GM18907 (cell line): ENCODE data around the gene RASA3.
"Not testable (repeated sequence)": the region's sequence is repeated elsewhere in the genome, so short reads cannot be mapped to it uniquely, and the experiment has no call there.

Experiments
- ATAC-seq: cut with Tn5 transposase; IDR thresholded peaks from one replicate; pipeline ENCODE4 v1.9.1; 2021; ENCODE audit warnings: mild to moderate bottlenecking, moderate library complexity; ENCODE audit not compliant: unreplicated experiment

Gene RASA3

DNA sequence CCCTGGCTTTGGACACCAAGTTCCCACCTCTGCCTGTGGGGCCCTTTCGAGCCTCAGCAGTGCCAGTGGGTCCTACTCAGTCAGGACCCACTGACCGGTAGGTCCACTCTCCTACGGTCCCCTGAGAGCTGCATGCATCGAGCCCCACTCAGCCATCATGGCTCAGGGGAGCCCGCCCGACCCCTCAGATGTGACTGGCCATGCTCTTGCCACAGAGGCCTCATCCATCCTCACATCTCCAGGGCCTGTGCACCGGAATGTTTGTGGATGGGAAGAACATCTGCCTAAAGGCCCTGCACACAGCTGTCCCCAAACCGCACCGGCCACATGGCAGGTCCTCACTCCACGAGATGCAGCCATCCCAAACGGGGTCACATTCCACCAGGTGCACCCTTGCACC is 105.9 kb downstream of the RASA3 start:
- no peak for ATAC-seq

DNA sequence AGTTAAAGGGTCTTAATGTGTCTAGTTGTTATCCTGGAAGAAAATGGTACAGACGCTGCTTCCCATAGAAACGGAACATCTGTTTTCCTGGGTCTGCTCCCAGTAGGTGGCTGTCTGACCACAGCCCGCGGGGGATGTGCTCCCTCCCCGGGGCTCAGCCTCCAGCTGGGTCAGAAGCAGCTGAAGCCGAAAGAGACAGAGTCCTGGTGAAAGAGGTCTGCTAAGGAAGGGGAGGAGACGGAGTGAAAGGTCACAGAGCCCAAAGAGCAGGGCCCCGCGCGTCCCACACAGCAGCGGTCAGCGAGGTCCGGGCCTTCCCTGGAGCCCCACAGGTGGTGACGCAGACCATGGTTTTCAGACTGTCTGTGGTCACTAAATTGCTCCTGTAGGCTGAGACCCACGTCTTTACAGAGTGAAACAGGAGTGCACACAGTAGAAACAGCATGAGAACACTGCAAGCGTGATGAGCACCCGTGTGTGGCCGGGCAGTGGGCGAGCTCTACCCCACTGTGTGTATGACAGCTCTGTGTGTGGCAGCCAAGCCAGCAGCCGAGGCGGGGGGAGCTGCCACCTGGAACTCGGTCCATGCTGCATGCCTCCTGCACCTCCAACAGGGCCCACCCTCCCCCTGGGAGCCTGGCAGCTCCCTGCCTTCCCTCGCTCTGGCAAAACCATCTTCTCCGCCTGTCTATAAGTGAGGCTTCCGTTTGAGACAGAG is 106.5 kb downstream of the RASA3 start:
- ATAC-seq: no peak

DNA sequence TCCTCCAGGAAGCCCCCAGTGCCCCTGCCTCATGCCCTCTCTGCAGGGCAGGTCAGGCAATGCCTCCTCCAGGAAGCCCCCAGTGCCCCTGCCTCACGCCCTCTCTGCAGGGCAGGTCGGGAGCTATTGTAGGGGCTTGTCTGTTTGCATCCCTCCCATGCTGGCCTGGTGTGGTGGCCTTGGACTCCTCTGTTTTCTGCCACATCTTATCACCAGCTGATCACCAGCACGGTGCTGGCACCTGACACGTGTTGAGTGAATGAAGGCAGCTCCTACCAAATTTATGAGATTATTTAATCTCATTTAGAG is 107.1 kb downstream of the RASA3 start:
- no peak for ATAC-seq

DNA sequence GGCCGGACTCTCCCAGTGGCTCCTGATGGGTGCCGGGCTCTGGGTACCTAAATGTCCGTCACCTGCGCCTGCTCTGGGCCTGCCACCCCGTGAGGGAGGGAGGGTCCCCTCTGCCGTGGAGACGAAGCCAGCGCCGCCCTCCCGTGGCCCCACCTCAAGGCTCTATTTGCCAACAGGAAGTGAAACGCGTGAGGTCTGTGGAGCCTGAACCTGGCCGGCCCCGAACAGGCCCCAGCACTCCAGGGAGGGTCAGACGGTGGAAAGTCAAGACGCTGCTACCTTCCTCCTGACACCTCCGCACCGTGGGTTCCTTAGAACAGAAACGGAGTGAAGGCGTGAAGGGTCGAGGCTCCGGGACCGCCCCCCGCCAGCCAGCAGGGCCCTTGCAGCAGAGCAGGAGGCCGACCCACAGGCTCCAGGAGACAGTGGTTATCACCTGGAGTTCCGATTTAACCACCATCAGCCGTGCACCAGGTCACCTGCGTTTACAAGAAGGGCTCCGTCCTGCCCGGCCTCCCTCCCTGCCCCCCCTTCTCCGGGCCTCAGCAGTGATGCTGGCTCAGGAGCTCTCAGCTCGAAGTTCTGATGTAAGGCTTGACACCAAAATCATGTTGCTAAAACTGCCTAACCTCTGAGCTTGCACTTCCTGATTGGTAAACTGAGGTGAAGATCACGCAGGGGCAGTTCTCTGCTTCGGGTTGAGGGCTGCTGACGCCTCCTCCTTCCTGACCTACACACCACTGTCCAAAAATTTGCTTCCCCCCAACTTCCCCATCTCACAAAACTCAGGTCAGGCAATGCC is 107.6 kb downstream of the RASA3 start:
- ATAC-seq: peak; percentile 82

DNA sequence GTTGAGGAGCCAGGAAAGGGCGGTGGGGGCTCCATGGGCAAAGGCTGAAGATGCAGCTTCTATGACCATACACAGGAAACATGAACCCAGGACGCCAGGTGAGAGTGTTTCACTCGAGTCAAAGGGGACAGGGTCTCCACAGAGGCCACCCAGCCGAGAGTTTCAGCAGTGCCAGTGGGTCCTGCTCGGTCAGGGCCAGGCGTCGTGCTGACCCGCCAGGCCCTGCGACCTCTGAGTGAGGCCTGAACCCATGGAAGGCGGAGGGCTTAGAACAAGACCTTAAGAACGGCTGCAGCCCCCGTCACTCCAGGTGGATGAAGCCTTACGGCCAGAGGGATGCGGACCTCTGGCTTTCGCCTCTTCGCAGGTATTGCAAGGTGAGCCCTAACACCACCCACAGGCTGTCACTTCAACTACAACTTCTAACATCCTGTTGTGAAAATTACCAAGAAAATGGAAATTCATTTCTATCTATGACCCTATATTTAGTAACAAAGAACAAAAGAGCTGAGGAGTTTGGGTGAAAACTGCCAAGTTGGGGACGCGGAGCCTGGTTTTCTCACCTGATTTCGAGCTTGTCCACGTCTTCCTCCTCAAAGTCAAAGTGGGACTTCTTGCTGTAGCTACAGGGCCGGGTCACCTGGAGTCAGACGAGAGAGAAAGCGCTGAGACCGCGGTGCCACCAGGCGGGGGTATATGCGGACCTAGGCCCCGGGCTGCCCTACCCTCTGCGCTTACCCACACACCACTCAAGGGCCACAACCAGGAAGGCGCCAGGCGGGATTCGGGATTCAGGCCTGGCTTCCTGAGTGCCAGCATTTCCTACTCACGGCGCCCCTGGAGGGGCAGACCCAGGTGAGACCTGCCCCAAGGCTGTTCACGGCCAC is 108.5 kb downstream of the RASA3 start:
- no peak for ATAC-seq

DNA sequence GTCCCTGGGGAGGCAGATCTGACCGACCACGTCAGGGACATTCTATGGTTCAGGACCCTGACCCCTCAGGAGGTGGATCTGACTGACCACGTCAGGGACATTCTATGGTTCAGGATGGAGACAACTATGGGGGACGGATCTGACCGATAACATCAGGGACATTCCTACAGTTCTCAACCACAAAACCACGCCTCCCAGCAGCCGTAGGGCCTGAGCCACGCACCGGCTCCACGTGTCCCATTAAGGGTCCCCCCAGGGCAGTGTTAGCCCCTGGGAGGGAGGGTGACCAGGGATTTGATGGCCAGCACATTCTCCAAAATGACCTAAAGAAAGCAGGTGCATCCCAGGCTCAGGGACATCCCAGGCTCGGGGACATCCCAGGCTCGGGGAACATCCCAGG is 109.5 kb downstream of the RASA3 start:
- ATAC-seq: no peak

DNA sequence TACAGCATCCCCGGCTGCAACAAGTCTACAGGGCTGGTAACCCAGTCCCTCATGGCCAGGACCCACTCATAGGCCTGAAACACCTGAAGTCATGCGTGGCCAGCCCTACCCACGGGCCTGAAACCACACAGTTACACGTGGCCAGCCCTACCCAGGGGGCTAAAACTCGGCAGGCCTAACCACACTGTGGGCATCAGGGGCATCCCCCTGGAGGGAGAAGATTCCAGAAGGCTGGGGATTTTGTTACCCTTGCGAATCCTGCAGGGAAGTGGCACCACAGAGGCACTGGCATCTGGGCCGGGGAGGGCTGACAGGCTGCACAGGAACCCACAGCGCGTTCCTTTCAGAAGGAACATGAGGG is 110.1 kb downstream of the RASA3 start:
- ATAC-seq: no peak

DNA sequence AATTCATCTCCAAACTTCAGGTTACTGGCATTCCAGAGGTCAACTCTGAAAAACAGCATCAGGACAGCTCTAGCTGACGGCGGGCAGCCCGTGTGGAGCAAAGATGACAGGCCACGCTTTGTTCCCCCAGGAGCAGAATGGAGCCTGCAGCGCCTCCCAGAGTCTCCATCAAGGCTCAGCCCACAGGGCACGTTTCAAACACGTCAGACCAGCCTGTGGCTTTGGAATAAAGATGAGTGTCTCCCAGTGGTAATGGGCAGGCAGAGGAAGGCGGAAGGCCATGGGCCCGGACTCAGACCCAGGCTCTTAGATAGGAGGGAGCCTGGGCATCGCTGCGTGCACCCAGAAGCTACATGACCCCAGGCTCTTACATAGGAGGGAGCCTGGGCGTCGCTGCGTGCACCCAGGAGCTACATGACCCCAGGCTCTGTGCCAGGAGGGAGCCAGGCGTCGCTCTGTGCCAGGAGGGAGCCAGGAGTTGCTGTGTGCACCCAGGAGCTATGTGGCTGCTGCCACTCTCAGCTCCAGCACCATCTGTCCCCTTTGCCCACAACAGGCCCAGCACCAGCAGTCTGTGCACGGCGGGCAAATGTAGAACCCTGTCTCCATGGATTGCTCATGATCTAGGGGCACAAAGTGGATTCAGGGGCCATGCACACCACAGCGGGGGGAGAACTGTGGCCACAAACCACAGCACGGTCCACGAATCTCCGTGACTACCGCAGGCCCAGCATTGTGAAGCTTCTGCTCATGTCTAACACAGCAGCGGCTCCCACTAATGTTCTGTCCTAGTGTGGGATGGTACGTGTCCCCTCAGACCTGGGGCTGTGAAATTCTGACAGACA is 110.7 kb downstream of the RASA3 start:
- no peak for ATAC-seq

DNA sequence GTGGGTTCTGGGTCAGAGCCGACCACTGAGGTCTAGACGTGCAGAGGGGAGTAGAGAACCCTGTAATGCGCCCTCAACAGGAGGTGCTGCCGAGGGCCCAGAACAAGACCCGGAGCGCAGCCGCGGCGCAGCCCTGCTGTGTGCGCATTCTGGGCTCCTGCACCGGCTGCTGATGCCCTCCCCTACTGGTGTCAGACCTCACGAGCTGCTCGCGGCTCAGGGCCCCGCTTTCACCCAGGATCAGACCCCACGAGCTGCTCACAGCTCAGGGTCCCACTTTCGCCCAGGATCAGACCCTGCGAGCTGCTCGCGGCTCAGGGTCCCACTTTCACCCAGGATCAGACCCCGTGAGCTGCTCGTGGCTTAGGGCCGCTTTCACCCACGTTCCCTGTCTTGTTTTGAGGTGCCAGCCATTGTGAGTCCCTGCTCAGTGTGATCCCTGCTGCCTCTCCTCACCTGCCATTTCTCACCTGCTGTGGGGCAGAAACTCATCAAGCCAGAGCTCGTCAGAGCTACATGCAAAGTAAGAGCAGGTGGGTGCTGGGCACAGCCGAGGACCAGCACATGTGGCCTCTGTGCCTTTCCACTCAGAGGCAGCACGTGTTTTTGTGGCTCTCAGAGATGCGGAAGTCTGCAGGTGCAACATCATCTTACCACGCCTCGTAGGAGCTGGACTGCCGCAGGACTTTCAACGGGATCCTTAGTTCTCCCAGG is 111.5 kb downstream of the RASA3 start:
- no peak for ATAC-seq

DNA sequence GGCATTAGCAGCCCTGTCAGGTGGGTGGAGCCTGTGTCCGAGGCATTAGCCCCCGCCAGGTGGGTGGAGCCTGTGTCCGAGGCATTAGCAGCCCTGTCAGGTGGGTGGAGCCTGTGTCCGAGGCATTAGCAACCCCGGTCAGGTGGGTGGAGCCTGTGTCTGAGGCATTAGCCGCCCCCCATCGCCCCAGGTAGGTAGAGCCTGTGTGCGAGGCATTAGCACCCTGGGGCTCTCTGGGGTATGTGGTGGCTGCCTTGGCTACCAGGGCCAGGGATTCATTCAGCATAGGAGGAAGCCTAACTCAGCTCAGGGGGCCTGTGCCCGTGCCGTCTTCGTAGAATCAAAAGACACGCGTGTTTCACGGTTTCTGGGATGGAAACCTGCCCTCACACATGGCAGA is 112.3 kb downstream of the RASA3 start:
- ATAC-seq: not testable (repeated sequence)

DNA sequence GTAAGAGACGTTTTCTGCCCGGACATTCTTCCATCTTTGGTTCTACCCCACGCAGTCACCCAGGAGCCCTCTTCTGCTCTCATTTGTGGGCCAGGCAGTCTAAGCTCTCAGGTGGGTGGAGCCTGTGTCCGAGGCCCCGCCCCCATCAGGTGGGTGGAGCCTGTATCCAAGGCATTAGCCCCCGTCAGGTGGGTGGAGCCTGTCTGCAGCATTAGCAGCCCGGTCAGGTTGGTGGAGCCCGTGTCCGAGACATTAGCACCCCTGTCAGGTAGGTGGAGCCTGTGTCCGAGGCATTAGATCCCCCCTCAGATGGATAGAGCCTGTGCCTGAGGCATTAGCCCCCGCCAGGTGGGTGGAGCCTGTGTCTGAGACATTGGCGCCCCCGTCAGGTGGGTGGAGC is 113.1 kb downstream of the RASA3 start:
- no peak for ATAC-seq

DNA sequence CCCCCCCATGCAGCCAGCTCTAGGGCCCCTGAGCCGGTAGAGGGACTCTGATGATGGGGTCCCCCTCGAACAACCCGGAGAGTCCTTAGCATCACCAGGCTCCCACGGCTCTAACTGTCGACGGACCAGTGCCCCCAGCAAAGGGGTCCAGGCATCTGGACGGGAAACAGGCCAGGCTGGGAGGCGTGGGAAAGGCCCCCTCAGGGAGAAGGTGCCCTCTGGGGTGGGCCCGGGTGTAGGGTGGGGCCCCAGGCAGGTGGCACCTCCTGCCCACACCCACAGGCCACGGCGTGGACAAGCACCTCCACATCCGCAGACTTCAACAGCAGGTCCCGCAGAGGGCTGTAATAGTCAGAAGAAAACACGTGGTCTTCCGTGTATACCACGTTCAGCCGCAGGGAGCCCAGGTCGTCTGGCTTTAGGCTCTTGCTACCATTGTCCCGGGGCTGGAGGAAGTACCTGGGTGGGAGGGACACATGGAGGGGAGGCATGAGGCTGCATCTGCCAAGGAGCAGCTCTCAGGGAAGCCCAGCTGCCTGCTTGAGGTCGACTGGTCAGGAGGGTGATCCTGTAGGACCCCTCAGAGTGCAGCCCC is 113.9 kb downstream of the RASA3 start:
- ATAC-seq: no peak

DNA sequence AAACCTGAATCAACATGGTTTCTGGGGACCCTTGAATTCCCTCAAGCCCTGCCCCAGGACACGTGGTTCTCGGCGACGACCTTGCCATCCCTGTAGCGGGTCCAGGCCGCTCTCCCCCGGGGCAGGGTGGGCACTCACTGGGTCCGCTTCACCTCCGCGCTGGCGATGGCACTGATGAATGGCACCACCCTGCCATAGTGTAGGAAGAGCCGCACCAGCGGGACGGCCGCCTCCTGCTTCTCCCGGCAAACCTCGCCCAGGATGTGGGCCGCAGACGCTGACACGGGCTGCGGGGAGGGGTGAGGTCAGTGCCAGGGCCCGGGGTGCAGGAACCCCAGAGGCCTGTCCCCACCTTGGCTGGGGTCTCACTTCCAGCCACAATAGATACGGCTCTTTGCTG is 114.5 kb downstream of the RASA3 start:
- no peak for ATAC-seq

DNA sequence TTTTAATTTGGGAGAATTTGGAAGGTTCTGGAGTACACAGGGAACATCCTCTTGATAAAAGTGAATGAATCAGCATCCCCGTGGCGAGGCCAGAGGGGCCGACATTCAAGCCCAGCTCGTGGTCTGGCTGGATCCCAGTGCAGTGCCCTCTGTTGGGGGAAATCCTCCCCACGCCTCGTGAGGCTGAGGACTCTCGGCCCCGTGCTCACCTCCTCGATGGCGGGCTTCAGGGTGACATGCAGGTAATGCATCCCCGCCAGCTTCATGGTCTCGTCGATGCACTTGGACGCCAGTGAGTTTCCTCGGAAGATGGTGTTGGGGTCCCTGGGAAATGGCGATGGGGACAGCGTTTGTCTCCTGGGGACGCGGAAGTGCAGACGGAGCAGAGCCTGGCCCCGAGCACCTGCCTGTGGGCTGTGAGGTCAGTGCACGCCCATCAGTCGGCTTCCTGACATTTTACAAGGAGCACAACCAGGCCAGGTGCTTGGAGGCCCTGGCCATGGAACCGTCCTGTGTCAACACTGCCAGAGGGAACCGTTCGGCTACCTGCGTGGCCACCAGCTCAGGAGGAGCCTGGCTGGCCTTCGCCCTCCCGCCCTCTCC is 115.3 kb downstream of the RASA3 start:
- ATAC-seq: no peak

DNA sequence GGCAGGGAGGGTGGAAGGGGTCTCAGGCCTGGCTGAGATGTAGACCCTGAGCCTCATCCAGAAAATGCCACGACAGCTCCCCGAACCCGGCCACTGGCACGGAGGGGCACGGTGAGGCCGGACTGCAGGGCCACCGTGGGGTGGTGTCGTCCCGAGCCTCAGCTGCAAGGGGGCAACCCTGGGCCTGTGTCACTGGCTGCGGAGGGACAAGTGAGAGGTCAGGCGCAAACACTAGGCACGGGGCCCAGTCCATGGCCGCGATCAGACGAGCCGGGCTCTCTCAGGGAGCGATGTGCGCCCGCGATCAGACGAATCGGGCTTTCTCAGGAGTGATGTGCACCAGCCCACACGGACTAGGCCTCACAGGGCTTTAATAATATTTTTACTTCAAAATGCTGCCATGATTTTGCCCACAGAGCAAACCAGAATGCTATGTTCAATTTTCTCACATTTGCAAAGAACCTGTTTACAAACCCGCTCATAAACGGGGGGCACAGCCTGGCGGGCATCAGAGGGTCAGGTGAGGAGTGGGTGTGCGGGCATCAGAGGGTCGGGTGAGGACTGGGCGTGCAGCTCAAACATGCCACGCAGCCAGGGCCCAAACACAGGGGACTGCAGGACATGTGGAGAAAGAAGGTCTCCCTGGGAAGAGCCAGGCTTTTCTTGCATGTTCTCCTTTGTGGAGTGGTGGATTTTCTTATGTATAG is 115.9 kb downstream of the RASA3 start:
- no peak for ATAC-seq

DNA sequence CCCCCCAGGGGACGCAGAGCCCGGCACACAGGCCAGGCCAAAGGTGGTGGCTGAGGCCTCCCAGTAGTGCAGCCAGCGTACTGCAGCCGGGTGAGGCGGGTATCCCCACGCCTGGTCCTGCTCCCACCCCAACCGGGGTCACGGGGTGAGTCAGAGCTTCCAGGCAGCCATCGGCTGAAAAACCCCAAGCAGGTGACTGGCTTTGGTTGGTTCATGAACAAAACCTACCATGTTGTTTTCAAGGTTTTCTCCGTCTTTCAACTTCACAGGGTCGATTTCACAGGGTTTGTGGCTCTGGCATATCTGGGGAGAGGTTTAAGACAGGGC is 116.5 kb downstream of the RASA3 start:
- ATAC-seq: no peak

DNA sequence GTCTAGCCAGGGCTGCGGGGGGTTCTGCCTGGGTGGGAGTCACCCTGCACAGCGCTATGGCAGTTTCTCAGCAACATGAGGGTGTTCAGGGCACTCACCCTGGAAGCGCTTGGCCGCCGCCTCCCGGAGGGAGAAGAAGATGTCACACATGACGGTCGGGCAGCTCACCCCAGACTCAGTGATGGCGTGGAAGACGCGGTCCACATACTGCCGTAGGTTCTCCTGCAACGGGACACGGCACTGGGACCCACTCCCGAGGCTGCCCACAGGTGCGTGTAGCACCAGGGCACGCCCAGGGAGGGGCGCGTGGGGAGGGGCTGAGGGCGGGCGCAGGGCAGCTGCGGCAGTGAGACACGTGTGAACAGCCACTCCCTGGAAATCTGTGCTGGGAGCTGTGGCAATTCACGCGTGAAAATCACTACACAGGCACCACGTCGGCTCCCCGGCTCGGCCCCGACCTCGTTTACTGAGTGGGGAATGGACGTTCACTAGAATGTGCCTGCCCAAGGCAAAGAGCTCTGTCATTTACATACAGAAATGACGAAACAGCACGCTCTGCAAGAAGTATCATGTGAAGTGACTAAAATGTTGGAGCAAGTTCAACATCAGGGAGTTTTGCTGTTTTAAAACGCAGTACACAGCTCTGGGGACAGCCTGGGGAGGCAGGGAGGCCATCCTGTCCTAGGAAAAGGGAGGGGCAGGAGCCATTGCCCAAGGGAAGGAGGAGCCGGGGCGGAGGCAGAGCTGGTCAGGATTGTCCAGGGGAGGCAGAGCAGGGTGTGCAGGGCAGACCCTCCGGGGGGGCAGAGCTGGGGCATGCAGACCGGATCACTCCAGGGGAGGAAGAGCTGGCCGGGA is 117.1 kb downstream of the RASA3 start:
- ATAC-seq: no peak
